ENCODE data around the gene CAMTA1. TPM values are rescaled to one million over a fixed set of nuclear protein-coding genes. Genes with fewer than 3 reads are reported as not detected.

Gene CAMTA1
- total RNA-seq, 1 donor from 2014 or later, result 81.6 TPM

DNA sequence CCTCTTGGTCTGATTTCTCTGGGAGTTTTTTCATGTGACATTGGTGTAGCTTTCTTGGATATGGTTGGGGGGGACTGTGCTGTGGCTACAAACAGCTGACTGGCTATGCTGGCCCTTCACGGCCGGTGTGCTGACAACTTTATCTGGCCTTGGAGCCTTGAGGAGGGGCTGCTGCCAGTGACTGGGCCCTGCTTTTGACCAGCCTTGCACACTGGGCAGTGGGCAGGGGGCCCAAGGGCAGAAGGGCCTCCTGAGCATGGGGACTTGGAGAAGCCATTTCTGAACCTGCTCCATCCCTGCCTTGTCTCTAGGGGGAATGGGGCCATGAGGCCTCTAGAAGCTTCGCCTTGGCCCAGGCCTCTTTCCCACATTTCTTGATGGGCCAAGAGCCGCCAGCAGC, 139.6 kb downstream of the CAMTA1 start:
- no peaks in the 10 kb centered on the region for H3K36me3 Mint-ChIP-seq (ENCODE audit: unreplicated experiment)
- no peak for DNase-seq (ENCODE audit: extremely low spot score, unreplicated experiment)
- TF ChIP-seq, protein P1, sequence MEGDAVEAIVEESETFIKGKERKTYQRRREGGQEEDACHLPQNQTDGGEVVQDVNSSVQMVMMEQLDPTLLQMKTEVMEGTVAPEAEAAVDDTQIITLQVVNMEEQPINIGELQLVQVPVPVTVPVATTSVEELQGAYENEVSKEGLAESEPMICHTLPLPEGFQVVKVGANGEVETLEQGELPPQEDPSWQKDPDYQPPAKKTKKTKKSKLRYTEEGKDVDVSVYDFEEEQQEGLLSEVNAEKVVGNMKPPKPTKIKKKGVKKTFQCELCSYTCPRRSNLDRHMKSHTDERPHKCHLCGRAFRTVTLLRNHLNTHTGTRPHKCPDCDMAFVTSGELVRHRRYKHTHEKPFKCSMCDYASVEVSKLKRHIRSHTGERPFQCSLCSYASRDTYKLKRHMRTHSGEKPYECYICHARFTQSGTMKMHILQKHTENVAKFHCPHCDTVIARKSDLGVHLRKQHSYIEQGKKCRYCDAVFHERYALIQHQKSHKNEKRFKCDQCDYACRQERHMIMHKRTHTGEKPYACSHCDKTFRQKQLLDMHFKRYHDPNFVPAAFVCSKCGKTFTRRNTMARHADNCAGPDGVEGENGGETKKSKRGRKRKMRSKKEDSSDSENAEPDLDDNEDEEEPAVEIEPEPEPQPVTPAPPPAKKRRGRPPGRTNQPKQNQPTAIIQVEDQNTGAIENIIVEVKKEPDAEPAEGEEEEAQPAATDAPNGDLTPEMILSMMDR (IDR thresholded peaks at IDR 0.05), result no peak
- H3K27me3 Mint-ChIP-seq (ENCODE audit: unreplicated experiment), result peaks cover 13% of the 10 kb centered on the region
- H3K4me3 Mint-ChIP-seq (ENCODE audit: unreplicated experiment), result no peak overlapping the region
- peaks cover 11% of the 10 kb centered on the region for H3K9me3 Mint-ChIP-seq (ENCODE audit: unreplicated experiment)
- H3K27ac Mint-ChIP-seq (ENCODE audit: unreplicated experiment), result no peak overlapping the region
- H3K4me1 Mint-ChIP-seq (ENCODE audit: unreplicated experiment), result peaks cover 8% of the 10 kb centered on the region

DNA sequence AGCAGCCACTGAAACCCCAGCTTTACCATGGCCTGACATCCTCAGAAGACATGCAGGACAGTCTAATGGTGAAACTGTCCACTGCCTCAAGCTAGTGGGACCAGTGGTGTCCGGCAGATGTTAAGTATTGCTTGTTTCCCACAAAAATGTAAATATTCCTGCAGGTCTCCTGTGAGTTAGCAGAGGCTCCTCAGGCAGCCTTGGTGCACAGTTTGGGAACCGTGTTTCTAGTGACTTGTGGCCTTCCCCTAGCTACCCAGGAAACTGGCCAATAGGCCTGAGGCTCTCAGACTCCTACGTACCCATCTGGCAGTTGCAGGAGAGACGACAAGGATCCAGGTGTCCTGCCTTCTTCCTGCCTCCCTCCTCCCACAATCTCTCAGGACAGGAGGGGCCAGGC, 142.4 kb downstream of the CAMTA1 start:
- H3K27ac Mint-ChIP-seq (ENCODE audit: unreplicated experiment), result no peak overlapping the region
- DNase-seq (ENCODE audit: extremely low spot score, unreplicated experiment), result no peak
- peaks cover 3% of the 10 kb centered on the region for H3K4me1 Mint-ChIP-seq (ENCODE audit: unreplicated experiment)
- no peak overlapping the region for H3K4me3 Mint-ChIP-seq (ENCODE audit: unreplicated experiment)
- H3K27me3 Mint-ChIP-seq (ENCODE audit: unreplicated experiment), result peaks cover 26% of the 10 kb centered on the region
- H3K36me3 Mint-ChIP-seq (ENCODE audit: unreplicated experiment), result no peaks in the 10 kb centered on the region
- TF ChIP-seq, protein P1 (IDR thresholded peaks at IDR 0.05), result no peak
- no peaks in the 10 kb centered on the region for H3K9me3 Mint-ChIP-seq (ENCODE audit: unreplicated experiment)

- Mint-ChIP-seq H3K27me3 (ENCODE audit: unreplicated experiment) (peaks cover 26% of the 10 kb centered on the region), H3K4me3 (ENCODE audit: unreplicated experiment) (no peak overlapping the region), H3K4me1 (ENCODE audit: unreplicated experiment) (no peaks in the 10 kb centered on the region), H3K27ac (ENCODE audit: unreplicated experiment) (no peak overlapping the region), H3K36me3 (ENCODE audit: unreplicated experiment) (no peaks in the 10 kb centered on the region), H3K9me3 (ENCODE audit: unreplicated experiment) (no peaks in the 10 kb centered on the region)
- TF ChIP-seq, protein P1 (IDR thresholded peaks at IDR 0.05), result no peak
- DNase-seq (ENCODE audit: extremely low spot score, unreplicated experiment), result no peak
These were observed 143.0 kb downstream of the CAMTA1 start for GRCh38 chr1:6928106-6928885.

GRCh38 chr1:6930732-6931300, 145.6 kb downstream of the CAMTA1 start:
- no peak overlapping the region for H3K27ac Mint-ChIP-seq (ENCODE audit: unreplicated experiment)
- H3K9me3 Mint-ChIP-seq (ENCODE audit: unreplicated experiment), result no peaks in the 10 kb centered on the region
- peaks cover 41% of the 10 kb centered on the region for H3K27me3 Mint-ChIP-seq (ENCODE audit: unreplicated experiment)
- H3K4me3 Mint-ChIP-seq (ENCODE audit: unreplicated experiment), result no peak overlapping the region
- TF ChIP-seq, protein P1 (IDR thresholded peaks at IDR 0.05), result no peak
- H3K4me1 Mint-ChIP-seq (ENCODE audit: unreplicated experiment), result peaks cover 2% of the 10 kb centered on the region
- no peak for DNase-seq (ENCODE audit: extremely low spot score, unreplicated experiment)
- no peaks in the 10 kb centered on the region for H3K36me3 Mint-ChIP-seq (ENCODE audit: unreplicated experiment)

DNA sequence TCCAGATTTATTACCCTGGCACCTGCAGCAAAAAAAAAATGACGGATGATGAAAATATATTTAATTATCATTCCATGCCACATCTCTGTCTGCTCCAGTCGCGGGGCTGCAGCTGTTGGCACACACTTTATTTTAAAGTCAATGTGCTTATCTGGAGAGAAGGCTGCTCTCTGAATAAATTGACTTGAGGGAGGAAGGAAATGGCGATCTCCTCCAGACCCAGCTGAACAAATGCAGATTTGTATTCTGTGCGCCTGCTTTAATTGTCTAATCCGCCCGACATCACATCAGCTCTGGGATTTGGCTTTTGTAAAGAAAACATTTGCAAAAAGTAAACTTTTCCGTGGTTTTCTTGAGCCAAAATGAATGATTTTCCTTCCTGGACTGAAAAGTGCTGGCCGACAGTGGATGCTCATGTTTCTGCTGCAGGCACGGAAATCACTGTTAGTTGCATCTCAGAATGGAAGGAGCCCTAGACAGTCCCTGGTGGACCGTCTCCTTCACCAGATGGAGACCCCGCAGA, 150.2 kb downstream of the CAMTA1 start:
- Mint-ChIP-seq H3K36me3 (ENCODE audit: unreplicated experiment) (no peaks in the 10 kb centered on the region), H3K4me3 (ENCODE audit: unreplicated experiment) (no peak overlapping the region), H3K9me3 (ENCODE audit: unreplicated experiment) (no peaks in the 10 kb centered on the region), H3K4me1 (ENCODE audit: unreplicated experiment) (peaks cover 2% of the 10 kb centered on the region), H3K27ac (ENCODE audit: unreplicated experiment) (no peak overlapping the region), H3K27me3 (ENCODE audit: unreplicated experiment) (peaks cover 31% of the 10 kb centered on the region)
- TF ChIP-seq, protein P1 (IDR thresholded peaks at IDR 0.05), result no peak
- no peak for DNase-seq (ENCODE audit: extremely low spot score, unreplicated experiment)
